ENCODE results near the gene NXF1. TPM values are rescaled to one million over a fixed set of nuclear protein-coding genes. Genes with fewer than 3 reads are reported as not detected.
A peak's percentile ranks its signal among the peaks of the same experiment; 100 is the strongest.

NXF1 gene
- total and polyA plus RNA-seq, 2 of the 13 experiments (the other 11 are each of a cell fraction or from before 2014, with no cell fraction given) = 30.4 to 30.9 TPM

GRCh38 chr11:62787005-62787759 is 18.1 kb downstream of the NXF1 start, which contains the start of gene TMEM179B (continued):
- TF ChIP-seq HHEX (CRISPR knock-in tag; IDR thresholded peaks at IDR 0.05) (no peak), ZNF160 (CRISPR knock-in tag; IDR thresholded peaks at IDR 0.05) (peak; percentile 89), ZKSCAN8 (CRISPR knock-in tag; IDR thresholded peaks at IDR 0.05; ENCODE audit: borderline replicate concordance) (peak; percentile 77; the same call in 1 of the 2 replicates), CBX1 (IDR thresholded peaks at IDR 0.05; ENCODE audit: low read depth) (peak; percentile 71), NCOA2 (CRISPR knock-in tag; IDR thresholded peaks at IDR 0.05) (peak; percentile 59), ZBTB26 (CRISPR knock-in tag; IDR thresholded peaks at IDR 0.05; ENCODE audit: borderline replicate concordance) (no peak; the same call in 1 of the 2 replicates), CSRNP2 (CRISPR knock-in tag; conservative IDR thresholded peaks at IDR 0.05; ENCODE audit: low read depth) (no peak), ZBTB37 (CRISPR knock-in tag; IDR thresholded peaks at IDR 0.05) (no peak), RAD21 (CRISPR knock-in tag; IDR thresholded peaks at IDR 0.05) (no peak), MTERF4 (CRISPR knock-in tag; IDR thresholded peaks at IDR 0.05) (peak; percentile 94), CENPT (CRISPR knock-in tag; IDR thresholded peaks at IDR 0.05; ENCODE audit: low read depth) (peak; percentile 51; the same call in 1 of the 2 replicates), FOXP1 (IDR thresholded peaks at IDR 0.05) (no peak), FOXP1 (CRISPR knock-in tag; IDR thresholded peaks at IDR 0.05) (no peak), ARHGAP35 (CRISPR knock-in tag; IDR thresholded peaks at IDR 0.05; ENCODE audit: borderline replicate concordance) (peak; percentile 82; the same call in 1 of the 2 replicates), TOPORS (CRISPR knock-in tag; IDR thresholded peaks at IDR 0.05) (peak; percentile 97), CERS6 (CRISPR knock-in tag; IDR thresholded peaks at IDR 0.05) (no peak), HDAC1 (CRISPR knock-in tag; IDR thresholded peaks at IDR 0.05) (peak; percentile 96), ZNF232 (CRISPR knock-in tag; IDR thresholded peaks at IDR 0.05; ENCODE audit: borderline replicate concordance) (peak; percentile 57), MEIS1 (CRISPR knock-in tag; IDR thresholded peaks at IDR 0.05; ENCODE audit: borderline replicate concordance) (peak; percentile 88; the same call in 1 of the 2 replicates), TCF12 (IDR thresholded peaks at IDR 0.05) (no peak), TCF12 (CRISPR knock-in tag; IDR thresholded peaks at IDR 0.05) (peak; percentile 67; the same call in 1 of the 2 replicates), DRAP1 (CRISPR knock-in tag; IDR thresholded peaks at IDR 0.05) (peak; percentile 84), HMG20A (CRISPR knock-in tag; IDR thresholded peaks at IDR 0.05; ENCODE audit: borderline replicate concordance) (peak; percentile 44; the same call in 1 of the 2 replicates)
